Right kidney (tissue), 9 donors: ENCODE results near the gene LYZL4.

ENCODE experiments used
- DNase-seq: peaks from one replicate; pipeline ENCODE4 v3.0.0-alpha.2; 2016
- long read RNA-seq, 8 donors: transcript quantifications; one replicate each; lab custom pipeline, GENCODE V29; 2026

LYZL4 gene
- long read RNA-seq, donor 1 = 0 reads
- long read RNA-seq, donor 2 = 0 reads
- long read RNA-seq, donor 3 = 0 reads
- long read RNA-seq, donor 4 = 0 reads
- long read RNA-seq, donor 5 = 0 reads
- long read RNA-seq, donor 6 = 0 reads
- long read RNA-seq, donor 7 = 0 reads
- long read RNA-seq, donor 8 = 0 reads

GRCh38 chr3:42410370-42411131, at the start of gene LYZL4:
LYZL4 (minus strand) TSS chr3:42410610; CDS start chr3:42407251, 3,359 bp downstream.
- no peak for DNase-seq

GRCh38 chr3:42459151-42459550, 48.7 kb upstream of the LYZL4 start:
- DNase-seq = no peak

GRCh38 chr3:42456211-42456610, 45.8 kb upstream of the LYZL4 start:
- DNase-seq = no peak

- DNase-seq = no peak
Measured at GRCh38 chr3:42451546-42452230, 41.3 kb upstream of the LYZL4 start.

- no peak for DNase-seq
Measured at GRCh38 chr3:42451116-42451515, 40.7 kb upstream of the LYZL4 start.

- DNase-seq = no peak
Measured at GRCh38 chr3:42450567-42450966, 40.2 kb upstream of the LYZL4 start.

- no peak for DNase-seq
Measured at GRCh38 chr3:42447481-42447880, 37.1 kb upstream of the LYZL4 start.

GRCh38 chr3:42446111-42447050, 36.0 kb upstream of the LYZL4 start:
- no peak for DNase-seq

- DNase-seq = peak; percentile 39
Measured at GRCh38 chr3:42443819-42444436, 33.5 kb upstream of the LYZL4 start.

GRCh38 chr3:42443292-42443691, 32.9 kb upstream of the LYZL4 start:
- no peak for DNase-seq

GRCh38 chr3:42442640-42443039, 32.2 kb upstream of the LYZL4 start:
- DNase-seq = no peak

GRCh38 chr3:42441791-42442190, 31.4 kb upstream of the LYZL4 start:
- no peak for DNase-seq

GRCh38 chr3:42440924-42441323, 30.5 kb upstream of the LYZL4 start:
- DNase-seq = no peak

GRCh38 chr3:42439261-42440115, 29.1 kb upstream of the LYZL4 start:
- DNase-seq = no peak

- no peak for DNase-seq
Measured at GRCh38 chr3:42438758-42439157, 28.3 kb upstream of the LYZL4 start.

- no peak for DNase-seq
Measured at GRCh38 chr3:42438193-42438592, 27.8 kb upstream of the LYZL4 start.

- no peak for DNase-seq
Measured at GRCh38 chr3:42434777-42435380, 24.5 kb upstream of the LYZL4 start.

GRCh38 chr3:42432485-42432884, 22.1 kb upstream of the LYZL4 start:
- no peak for DNase-seq

- no peak for DNase-seq
Measured at GRCh38 chr3:42430781-42431532, 20.5 kb upstream of the LYZL4 start.

GRCh38 chr3:42428830-42429229, 18.4 kb upstream of the LYZL4 start:
- DNase-seq = no peak
